ENCODE results near the gene FBP1.

The FBP1 gene

GRCh38 chr9:94639061-94639998, at the start of gene FBP1:
Gene FBP1 (minus strand): TSS chr9:94639518. CDS start chr9:94639310, 208 bp downstream.
- DNase-seq (ENCODE audit: low read depth), result peak; percentile 32

GRCh38 chr9:94687451-94687850, 48.1 kb upstream of the FBP1 start:
- no peak for DNase-seq (ENCODE audit: low read depth)

GRCh38 chr9:94685359-94685758, 46.0 kb upstream of the FBP1 start:
- DNase-seq (ENCODE audit: low read depth), result no peak

GRCh38 chr9:94681508-94681907, 42.2 kb upstream of the FBP1 start:
- peak; percentile 7 for DNase-seq (ENCODE audit: low read depth)

GRCh38 chr9:94680621-94681020, 41.3 kb upstream of the FBP1 start:
- DNase-seq (ENCODE audit: low read depth), result no peak

- no peak for DNase-seq (ENCODE audit: low read depth)
These were observed 40.7 kb upstream of the FBP1 start for GRCh38 chr9:94680020-94680419.

- DNase-seq (ENCODE audit: low read depth), result no peak
These were observed 40.3 kb upstream of the FBP1 start for GRCh38 chr9:94679587-94679986.

GRCh38 chr9:94677929-94678328, 38.6 kb upstream of the FBP1 start:
- no peak for DNase-seq (ENCODE audit: low read depth)

- DNase-seq (ENCODE audit: low read depth), result no peak
These were observed 37.3 kb upstream of the FBP1 start for GRCh38 chr9:94676446-94677131.

GRCh38 chr9:94675008-94675881, 35.9 kb upstream of the FBP1 start:
- no peak for DNase-seq (ENCODE audit: low read depth)

GRCh38 chr9:94672811-94673487, 33.6 kb upstream of the FBP1 start:
- no peak for DNase-seq (ENCODE audit: low read depth)

- no peak for DNase-seq (ENCODE audit: low read depth)
These were observed 29.8 kb upstream of the FBP1 start for GRCh38 chr9:94668928-94669729.

GRCh38 chr9:94668418-94668927, 29.2 kb upstream of the FBP1 start:
- no peak for DNase-seq (ENCODE audit: low read depth)

- DNase-seq (ENCODE audit: low read depth), result no peak
These were observed 27.2 kb upstream of the FBP1 start for GRCh38 chr9:94666364-94667099.

- no peak for DNase-seq (ENCODE audit: low read depth)
These were observed 26.3 kb upstream of the FBP1 start for GRCh38 chr9:94665613-94666012.

GRCh38 chr9:94664801-94665200, 25.5 kb upstream of the FBP1 start:
- DNase-seq (ENCODE audit: low read depth), result no peak

GRCh38 chr9:94663640-94664039, 24.3 kb upstream of the FBP1 start:
- no peak for DNase-seq (ENCODE audit: low read depth)

- no peak for DNase-seq (ENCODE audit: low read depth)
These were observed 23.8 kb upstream of the FBP1 start for GRCh38 chr9:94663140-94663539.

GRCh38 chr9:94657021-94657725, 17.9 kb upstream of the FBP1 start:
- DNase-seq (ENCODE audit: low read depth), result no peak
